Ureter (tissue), 1 donor: ENCODE data around the gene KDM4B. TPM values are rescaled to one million over a fixed set of nuclear protein-coding genes. Genes with fewer than 3 reads are reported as not detected.

ENCODE experiments used
- DNase-seq: peaks from one replicate; pipeline ENCODE4 v3.0.0-alpha.2; 2020; ENCODE audit warnings: low spot score
- total RNA-seq: library from RNA; stranded (reverse); gene quantifications from one replicate; pipeline ENCODE4 v1.2.4, GENCODE V29; 2023
- donor health status: DM: yes; HTN: yes; CAD: no.

The KDM4B gene
- total RNA-seq, 1 donor from 2014 or later, result 58.3 TPM

- DNase-seq, result no peak
Observed at GRCh38 chr19:4984438-4984990, 15.6 kb downstream of the KDM4B start.

GRCh38 chr19:4985551-4985991 is 16.7 kb downstream of the KDM4B start:
- no peak for DNase-seq

- no peak for DNase-seq
Observed at GRCh38 chr19:4986056-4986455, 17.1 kb downstream of the KDM4B start.

- DNase-seq, result no peak
Observed at GRCh38 chr19:4986471-4986891, 17.6 kb downstream of the KDM4B start.

- no peak for DNase-seq
Observed at GRCh38 chr19:4987256-4987655, 18.3 kb downstream of the KDM4B start.

GRCh38 chr19:4987692-4988370 is 18.9 kb downstream of the KDM4B start:
- no peak for DNase-seq

GRCh38 chr19:4988770-4989251 is 19.9 kb downstream of the KDM4B start:
- DNase-seq, result no peak

GRCh38 chr19:4990306-4990705 is 21.4 kb downstream of the KDM4B start:
- no peak for DNase-seq

GRCh38 chr19:4991538-4991937 is 22.6 kb downstream of the KDM4B start:
- DNase-seq, result no peak

GRCh38 chr19:4991996-4992698 is 23.2 kb downstream of the KDM4B start:
- DNase-seq, result no peak

- DNase-seq, result no peak
Observed at GRCh38 chr19:4993683-4994082, 24.8 kb downstream of the KDM4B start.

- DNase-seq, result no peak
Observed at GRCh38 chr19:4996701-4997100, 27.8 kb downstream of the KDM4B start.

GRCh38 chr19:4997297-4997696 is 28.4 kb downstream of the KDM4B start:
- DNase-seq, result no peak

- DNase-seq, result no peak
Observed at GRCh38 chr19:5000120-5000611, 31.3 kb downstream of the KDM4B start.

GRCh38 chr19:5001615-5002014 is 32.7 kb downstream of the KDM4B start:
- no peak for DNase-seq

- no peak for DNase-seq
Observed at GRCh38 chr19:5002143-5002542, 33.2 kb downstream of the KDM4B start.

GRCh38 chr19:5003781-5004180 is 34.9 kb downstream of the KDM4B start:
- DNase-seq, result no peak

- DNase-seq, result no peak
Observed at GRCh38 chr19:5005096-5005495, 36.2 kb downstream of the KDM4B start.

GRCh38 chr19:5006201-5006600 is 37.3 kb downstream of the KDM4B start:
- no peak for DNase-seq

- no peak for DNase-seq
Observed at GRCh38 chr19:5006821-5007220, 37.9 kb downstream of the KDM4B start.

GRCh38 chr19:5011476-5012238 is 42.7 kb downstream of the KDM4B start:
- no peak for DNase-seq
